ENCODE results near the gene RAB3IP.

RAB3IP gene, protein sequence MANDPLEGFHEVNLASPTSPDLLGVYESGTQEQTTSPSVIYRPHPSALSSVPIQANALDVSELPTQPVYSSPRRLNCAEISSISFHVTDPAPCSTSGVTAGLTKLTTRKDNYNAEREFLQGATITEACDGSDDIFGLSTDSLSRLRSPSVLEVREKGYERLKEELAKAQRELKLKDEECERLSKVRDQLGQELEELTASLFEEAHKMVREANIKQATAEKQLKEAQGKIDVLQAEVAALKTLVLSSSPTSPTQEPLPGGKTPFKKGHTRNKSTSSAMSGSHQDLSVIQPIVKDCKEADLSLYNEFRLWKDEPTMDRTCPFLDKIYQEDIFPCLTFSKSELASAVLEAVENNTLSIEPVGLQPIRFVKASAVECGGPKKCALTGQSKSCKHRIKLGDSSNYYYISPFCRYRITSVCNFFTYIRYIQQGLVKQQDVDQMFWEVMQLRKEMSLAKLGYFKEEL

DNA sequence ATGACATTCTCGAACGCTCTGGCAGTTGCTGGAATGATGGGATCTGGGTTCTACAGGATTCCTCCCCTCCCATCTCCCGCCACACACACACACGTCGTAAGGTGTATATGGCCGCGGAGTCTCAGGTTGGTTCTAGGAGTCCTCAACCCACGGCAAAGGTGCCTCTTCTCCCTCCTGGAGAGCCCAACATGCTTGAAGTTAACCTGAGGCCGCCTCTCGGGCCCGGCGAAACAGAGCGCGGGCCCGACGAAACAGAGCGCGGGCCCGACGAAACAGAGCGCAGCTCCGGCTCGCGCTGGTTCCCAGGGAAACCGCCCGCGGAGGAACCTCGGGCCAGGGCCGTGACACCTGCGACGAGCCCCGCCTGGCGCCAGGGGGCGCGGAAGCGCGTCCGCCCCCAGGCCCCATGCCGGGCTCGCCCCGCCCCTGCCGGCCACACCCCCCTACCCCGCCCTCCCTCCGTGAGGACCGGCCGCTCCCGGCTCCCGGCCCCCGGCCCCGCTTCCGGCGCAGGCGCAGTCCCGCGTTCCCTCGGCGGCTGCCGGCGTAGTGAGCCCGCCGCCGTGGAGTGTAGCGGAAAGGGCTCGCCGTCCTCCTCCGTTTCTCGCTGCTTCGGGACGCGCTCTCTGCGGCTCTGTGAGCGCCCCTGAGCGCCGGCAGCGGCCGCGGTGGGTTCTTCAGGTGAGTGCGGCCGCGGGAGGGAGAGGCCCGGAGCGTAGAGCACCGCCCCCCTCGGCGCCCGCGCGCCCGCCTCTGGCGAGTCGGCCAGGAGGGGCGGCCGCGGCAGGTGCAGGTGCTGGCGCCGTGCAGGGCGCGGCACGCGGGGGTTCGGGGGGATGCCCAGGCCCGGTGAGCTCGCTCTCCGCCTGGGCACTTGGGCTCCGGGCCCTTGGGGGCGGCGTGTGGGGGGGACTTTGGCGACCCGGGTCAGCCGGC lies at the start of gene RAB3IP:
Gene RAB3IP, plus strand, starts transcription at position 510 of the 936 bp plus-strand sequence. CDS start 16,549 bp downstream, outside the sequence.
- DNase-seq: peak; percentile 87

DNA sequence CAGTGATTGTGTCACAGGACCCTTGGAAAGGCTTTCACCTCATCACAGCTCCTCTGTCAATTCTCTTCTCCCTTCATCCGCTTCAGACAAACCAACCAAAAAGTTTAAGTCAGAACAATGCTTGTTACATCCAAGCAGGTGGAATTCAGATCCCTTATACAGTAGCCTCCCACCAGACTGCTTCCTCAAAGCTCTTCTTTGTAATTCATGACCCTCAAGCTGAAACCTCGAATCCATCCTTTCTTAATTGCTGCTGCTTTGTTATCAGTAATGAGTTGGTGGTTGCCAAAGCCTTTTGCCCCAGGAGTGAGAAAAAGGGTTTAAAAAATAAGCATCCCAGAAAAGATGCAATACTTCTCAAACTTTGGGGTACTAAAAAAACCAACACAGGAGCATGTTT lies 49.0 kb upstream of the RAB3IP start:
- DNase-seq: no peak

DNA sequence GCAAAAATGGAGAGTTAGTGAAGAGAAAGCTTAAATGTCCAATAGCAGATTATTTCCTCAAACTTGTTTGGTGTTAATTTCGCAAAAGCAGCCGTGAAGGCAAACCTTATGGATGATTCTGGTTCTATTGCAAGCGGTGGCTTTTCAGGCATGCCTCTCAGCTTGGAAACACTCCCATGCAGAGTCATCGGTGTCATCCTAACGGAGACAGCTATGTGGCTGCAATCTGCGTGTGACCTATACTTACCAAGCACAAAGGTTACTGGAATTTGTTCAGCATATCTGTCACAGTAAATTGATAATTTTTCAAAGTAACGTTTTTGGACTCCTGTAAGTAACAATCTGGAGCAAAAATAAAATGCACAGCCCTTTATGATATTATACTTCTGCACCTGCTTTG lies 44.5 kb upstream of the RAB3IP start:
- no peak for DNase-seq

DNA sequence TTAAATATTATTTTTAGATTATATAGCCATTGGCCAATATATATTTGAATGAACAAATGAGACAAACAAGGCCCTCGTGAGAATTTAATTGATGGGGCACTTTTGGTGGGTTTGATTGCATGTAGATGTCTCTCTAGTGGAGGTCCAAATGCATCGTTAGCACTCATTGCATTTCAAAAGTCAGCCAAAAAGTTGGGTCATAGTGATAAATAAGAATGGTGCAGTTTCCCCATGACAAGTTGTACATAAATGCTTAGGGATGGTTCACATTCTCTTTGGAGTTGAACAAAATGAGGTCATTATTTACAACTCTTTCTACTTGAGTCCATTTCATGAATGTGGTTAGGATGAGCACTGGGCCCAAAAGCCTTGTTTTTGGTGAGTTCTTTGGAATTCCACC lies 40.6 kb upstream of the RAB3IP start:
- DNase-seq: no peak

DNA sequence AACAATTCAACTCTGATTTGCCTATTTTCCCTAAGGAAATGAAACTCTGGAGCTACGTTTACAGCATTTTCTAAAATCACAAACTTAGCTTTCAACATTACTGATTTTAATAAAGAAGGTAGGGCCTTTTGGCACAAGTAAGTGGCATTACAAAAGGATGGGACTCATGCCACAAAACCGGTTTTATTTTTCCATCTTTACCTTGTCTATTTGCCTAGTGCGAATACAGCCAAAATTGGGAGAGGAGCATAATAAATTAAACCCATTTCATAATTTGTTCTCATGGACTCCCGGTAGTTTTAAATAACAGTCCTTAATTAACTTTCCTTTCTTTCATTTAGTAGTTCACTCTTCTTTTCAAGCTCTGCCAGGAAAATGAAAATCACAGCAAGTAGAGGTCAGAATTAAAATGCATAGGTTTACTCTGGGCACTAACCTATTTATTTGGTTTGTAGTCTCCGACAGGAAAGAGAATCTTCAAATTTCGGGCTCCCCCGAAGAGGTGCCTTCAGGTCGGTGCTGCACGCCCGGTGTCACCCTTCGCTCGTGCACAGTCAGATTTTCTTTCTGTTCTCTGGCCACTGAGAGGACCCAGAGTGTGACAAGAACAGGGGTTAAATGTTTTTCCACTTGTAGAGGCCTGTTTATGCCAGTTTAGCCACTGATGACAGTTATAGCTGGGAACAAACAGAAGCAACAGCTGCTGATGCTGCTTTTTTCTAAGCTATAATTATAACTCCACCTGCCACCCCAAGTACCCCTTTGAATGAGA lies 39.7 kb upstream of the RAB3IP start, which contains the start of gene BEST3:
Gene BEST3, minus strand, starts transcription at position 535 of the 772 bp plus-strand sequence. CDS start 1,505 bp downstream, outside the sequence.
- peak; percentile 81 for DNase-seq

DNA sequence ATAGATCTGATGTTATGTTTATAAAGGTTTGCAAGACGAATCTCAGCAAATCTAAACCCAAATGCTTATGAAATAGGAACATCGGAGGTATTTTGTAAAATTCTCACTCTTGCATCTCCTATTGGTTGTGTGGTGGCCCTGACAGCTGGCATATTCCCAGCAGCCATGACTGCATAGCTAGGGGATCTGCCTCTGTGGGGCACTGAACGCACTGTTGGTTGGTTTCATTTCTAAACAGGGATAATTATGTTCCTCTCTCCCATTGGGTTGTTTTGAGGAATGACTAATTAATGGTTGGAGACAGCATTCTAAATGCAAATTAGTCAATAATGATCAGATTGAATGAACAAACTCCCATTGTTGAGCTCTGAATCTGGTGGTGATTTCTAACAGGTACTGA lies 36.8 kb upstream of the RAB3IP start:
- DNase-seq: no peak

DNA sequence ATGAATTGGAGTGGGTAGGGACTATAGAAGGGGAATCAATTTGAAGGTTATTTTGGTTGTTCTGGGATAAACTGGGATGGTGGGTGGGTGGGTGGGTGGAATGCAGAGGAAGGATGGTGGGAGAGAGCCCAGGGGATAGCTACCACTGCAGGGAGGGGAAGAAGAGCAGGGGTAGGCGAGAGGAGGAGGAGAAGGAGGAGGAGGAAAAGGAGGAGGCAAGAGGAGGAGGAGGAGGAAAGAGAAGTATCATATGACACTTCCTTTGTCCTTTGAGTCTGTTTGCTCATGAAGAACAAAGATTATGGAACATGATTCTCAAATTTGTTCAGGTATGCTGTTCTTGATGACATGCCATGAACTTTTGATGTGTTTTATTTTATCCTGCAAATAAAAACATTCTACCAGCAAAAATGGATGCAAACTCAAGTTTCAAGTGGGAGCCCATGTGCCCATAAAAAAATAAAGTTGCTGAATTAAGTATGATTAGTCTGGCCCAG lies 35.5 kb upstream of the RAB3IP start:
- no peak for DNase-seq

DNA sequence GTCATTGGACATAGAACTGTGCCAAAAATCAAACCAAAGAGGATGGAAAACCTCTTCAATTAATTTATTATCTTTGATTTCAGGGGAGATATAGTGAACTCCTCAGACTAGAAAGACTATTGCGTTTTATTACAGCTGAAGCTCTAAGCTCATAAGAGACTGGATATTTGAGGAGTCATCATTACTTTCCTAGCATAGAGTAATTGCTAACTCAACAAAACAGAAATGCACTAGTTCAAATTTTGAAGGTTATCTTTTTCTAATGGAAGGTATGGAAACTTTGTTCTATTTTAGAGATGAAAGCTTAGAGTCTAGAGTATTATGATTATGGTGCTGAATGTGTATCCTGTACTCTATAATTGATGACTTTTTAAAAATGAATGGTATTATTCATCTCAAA lies 34.3 kb upstream of the RAB3IP start:
- DNase-seq: no peak

DNA sequence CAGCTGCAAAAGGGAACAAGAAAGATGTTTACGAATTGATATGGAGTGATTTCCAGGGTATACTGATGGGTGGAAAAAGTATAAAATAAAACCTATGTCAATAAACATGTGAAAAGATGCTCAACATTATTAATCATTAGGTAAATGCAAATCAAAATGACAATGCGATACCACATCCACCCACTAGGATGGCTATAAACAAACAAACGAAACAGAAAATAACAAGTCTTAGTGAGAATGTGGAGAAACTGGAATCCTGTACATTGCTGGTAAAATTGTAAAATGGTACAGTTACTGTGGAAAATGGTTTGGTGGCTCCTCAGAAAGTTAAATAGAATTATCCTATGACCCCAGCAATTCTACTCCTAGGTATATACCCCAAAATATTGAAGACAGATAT lies 30.0 kb upstream of the RAB3IP start:
- no peak for DNase-seq

DNA sequence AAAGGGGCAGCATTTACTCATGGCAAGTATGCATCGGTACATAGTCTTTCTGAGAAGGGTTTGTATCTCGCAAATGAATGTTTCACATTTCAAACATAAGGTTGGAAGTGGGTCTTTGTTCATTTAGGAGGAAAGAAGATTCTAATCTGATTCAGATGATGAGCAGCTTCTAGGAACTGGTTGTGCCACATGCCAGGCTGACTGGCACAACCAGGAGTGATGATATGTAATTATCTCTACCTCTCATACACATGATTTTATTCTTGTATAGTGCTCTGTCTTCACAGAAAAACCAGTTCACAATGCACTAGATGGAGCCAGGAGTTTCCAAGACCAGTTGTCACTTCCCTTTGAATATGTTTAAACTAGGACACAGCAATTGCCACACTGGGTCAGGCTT lies 25.8 kb upstream of the RAB3IP start:
- no peak for DNase-seq

DNA sequence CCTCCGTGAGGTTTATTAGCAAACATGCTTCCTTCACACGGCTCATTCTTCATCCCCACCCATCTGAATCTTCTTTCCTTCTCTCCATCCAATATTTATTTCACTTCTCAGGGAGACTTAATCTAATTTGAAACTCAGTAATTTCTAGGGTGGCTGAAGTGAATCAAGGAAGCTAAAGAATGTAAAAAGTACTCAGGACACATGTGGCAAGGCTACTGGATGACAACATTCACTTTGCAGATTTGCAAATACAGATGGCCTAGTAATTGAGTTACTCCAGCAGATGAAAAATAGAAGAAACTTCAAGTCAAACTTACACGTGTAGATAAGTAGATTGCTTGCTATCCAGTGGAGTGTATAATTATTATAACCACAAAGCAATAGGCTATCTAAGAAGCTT lies 24.1 kb upstream of the RAB3IP start:
- no peak for DNase-seq

DNA sequence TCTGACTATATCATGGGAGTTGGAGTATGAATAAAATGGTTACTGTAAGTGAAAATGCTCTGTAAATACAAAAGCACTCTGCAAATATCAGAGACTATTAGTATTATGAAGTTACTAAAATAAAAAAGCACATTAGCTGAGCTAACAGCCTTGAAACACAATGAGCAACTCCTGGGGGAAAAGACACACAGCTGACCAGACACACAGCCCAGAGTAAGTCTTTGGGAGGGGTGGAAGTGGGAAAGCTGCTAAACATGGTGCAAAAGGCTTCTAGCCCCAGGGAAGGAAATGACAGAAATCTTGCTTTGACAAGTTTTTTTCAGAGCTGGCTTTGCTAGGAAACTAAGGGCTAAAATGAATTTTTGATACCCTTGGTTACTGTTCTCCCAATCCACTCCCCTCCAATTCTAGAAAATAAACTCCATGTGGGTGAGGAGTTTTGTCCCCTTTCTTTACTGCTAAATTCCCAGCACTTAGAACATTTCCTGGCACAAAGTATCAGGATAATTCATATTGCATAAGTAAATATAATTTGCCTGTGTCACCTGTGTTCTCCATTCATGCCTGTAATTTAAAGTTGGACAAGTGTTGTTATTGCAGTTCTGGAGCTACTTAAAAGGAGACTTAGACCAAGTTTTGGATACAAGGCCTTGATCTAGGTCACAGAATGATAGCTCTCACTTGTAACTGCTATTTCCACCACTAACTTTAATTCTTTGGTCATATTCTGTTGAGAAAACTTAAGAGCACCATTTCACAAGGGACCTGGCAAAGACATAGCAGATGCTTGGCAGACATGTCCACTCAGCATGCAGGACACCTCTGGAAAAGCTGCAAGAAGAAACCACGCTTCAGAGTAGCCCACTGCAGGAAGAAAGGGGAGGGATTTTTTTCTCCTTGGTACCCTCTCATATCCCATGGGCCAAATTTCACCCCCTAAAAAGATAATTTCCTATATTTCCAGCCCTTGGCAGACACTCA lies 19.0 kb upstream of the RAB3IP start:
- no peak for DNase-seq

DNA sequence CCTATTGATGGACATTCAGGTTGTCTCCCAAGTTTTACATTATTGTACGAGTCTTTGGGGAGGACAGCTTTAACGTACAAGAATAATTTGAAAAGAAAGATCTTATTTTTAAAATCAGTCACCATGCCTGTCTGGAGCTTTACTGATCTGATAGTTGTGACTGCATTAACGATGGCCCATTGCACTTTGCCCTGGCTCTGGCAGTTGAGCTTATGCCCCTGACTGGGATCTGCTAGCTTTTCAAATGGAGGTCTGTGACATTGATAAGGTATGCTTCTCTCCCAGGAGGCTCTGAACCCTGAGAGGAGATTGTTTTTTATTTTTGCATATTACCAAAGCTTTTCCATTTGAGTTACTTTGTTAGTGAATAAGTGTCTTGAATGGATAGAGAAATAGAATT lies 17.9 kb upstream of the RAB3IP start:
- no peak for DNase-seq

DNA sequence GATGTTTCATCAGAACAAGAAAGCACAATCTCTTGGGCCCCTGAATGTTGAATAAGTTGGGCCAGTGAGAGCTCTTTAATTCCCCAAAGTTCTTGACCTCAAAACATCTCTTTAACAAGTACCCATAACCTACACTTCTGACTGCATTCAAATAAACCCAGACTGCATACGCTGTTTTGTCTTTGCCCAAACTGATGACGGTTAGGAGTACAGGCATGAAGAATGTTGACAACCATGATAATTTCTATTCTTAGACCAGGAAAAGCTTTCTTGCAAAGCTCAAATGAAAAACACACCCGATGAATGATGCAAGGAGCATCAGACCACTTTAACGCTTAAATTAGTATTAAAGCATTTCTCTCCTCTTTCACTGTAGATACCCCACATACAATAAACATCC lies 11.7 kb upstream of the RAB3IP start:
- DNase-seq: no peak

DNA sequence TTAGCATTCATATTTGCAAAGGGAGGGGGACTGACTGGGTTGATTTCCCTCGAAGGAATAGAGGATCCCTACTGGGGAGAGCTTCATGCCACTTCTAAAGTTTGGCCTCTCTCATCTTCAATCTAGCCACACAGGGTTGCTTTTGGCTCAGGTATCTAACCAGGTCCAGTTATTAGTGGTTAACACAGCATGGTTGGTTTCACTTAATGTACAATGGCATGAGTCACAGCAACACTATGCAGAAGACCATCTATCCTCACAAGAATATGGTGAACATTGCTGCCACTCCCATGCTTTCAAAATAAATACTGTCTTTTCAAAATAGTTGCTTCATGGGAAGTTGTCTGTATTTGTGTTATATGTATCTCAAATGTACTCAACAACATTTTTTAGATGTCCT lies 6.6 kb upstream of the RAB3IP start:
- DNase-seq: no peak

DNA sequence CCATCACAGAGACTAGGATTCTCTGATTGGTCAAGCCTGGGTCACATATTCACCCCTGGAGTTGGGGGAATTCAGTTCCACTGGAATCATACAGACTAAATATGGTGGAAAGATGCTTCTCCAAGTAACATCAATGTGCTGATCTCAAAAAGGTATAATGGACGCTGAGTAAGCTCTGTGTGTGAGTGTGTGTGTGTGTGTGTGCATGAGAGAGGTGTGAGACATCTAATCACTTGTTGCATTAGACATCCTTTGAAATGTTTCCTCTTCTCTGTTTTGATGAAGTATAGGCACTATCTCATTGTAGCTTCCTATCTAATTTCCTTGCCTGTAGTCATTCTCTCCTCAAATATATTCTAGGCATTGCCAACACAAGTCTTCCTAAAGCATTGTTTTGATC lies 5.0 kb upstream of the RAB3IP start:
- no peak for DNase-seq

DNA sequence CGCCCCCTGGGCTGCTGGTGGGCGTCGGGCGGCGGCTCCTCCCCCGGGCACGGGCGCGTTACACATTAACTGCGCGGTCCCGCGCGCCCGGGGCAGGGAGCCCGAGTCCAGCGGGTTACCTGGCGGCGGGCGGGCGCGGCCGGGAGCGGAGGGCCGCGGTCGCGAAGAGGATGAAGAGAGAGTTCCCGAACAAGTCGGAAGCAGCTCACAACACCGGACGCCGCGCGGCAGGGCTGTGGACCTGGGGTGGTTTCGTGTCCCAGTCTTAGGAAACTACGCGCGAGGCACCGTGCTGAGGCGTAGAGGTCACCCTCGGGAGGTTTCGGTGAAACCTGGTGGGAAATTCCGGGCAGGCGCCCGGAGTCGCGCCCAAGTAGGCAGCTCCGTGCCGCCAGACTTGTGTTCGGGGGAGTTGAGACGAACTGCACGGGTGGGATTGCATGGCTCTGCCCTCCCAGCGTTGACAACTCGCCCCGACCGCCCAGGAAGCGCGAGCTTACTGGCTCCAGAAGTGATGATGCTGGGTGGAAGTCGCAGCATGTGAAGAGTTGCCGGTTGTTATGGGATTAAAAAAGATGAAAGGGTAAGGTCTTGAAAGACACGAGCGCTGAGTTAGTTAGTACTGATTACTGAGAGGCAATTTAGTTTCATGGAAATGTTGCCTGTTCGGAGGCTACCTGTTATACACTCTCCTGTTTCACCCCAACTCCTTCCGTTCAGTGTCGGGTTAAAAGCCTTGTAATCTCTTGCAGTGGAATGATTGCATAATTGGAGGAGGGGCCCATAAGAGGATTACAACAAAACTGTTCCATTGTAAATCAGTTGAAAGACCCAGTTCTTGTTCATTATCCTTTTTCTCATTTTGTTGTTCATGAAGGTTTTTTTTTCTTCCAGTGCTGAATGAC lies 879 bp downstream of the RAB3IP start:
- DNase-seq: peak; percentile 24

DNA sequence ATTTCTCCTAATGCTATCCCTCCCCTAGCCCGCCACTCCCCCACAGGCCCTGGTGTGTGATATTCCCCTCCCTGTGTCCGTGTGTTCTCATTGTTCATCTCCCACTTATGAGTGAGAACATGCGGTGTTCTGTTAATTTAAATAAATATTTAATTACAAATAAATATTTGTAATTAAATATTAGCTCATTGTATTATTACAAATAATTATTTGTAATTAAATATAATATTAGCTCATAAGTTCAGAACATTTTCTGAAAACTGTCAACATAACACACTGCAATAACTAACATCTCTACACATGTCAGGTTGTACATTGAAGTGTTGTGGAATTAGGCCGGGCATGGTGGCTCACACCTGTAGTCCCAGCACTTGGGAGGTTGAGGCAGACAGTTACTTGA lies 5.4 kb downstream of the RAB3IP start:
- DNase-seq: no peak

DNA sequence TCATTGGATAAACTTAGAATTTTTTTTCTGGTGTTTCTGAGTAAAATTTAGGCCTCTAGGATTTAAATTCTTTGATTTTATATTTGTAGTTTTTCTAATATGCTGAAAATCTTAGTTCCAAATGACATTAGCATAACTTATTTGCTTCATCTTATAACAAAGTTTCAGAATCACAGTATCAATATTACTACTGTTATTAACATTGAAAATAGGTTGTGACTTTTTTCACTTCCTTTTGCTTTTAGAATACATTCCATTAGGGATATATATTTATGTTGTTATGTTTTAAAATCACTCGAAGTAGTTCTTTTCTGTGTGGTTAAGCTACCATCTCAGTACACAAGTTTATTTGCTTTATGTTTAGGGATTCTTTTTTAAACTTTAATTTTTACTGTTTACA lies 12.8 kb downstream of the RAB3IP start:
- no peak for DNase-seq

DNA sequence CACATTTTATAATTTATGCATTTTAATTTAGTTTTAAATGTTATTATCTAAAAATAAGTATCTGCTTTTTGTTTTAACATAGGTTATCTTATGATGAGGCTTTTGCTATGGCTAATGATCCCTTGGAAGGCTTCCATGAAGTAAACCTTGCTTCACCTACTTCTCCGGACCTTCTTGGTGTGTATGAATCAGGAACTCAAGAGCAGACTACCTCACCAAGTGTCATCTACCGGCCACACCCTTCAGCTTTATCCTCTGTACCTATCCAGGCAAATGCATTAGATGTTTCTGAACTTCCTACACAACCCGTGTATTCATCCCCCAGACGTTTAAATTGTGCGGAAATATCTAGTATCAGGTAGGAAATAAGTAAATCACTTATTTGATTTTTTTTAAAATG lies 16.6 kb downstream of the RAB3IP start:
- DNase-seq: no peak
